HG02571 (cell line): ENCODE results near the gene MRPS17.
"Not testable (repeated sequence)": the region's sequence is repeated elsewhere in the genome, so short reads cannot be mapped to it uniquely, and the experiment has no call there.

Source experiments
- ATAC-seq: cut with Tn5 transposase; IDR thresholded peaks from one replicate; pipeline ENCODE4 v1.9.1; 2021; ENCODE audit warnings: mild to moderate bottlenecking, moderate library complexity; ENCODE audit not compliant: unreplicated experiment

MRPS17 gene

GRCh38 chr7:55951637-55952351, at the start of gene MRPS17:
Gene MRPS17, plus strand, starts transcription at chr7:55951877. Its CDS starts 1,319 bp downstream, at chr7:55953196.
- ATAC-seq, result peak; percentile 100

- peak; percentile 94 for ATAC-seq
Measured at GRCh38 chr7:55903985-55904759, 47.5 kb upstream of the MRPS17 start.

GRCh38 chr7:55912748-55913158, 38.9 kb upstream of the MRPS17 start:
- no peak for ATAC-seq

- no peak for ATAC-seq
Measured at GRCh38 chr7:55917771-55918170, 33.9 kb upstream of the MRPS17 start.

GRCh38 chr7:55928006-55928767, 23.5 kb upstream of the MRPS17 start:
- ATAC-seq, result no peak

- no peak for ATAC-seq
Measured at GRCh38 chr7:55931421-55932151, 20.1 kb upstream of the MRPS17 start.

- ATAC-seq, result no peak
Measured at GRCh38 chr7:55939514-55940123, 12.1 kb upstream of the MRPS17 start.

GRCh38 chr7:55946545-55946944, 5.1 kb upstream of the MRPS17 start:
- no peak for ATAC-seq

- not testable (repeated sequence) for ATAC-seq
Measured at GRCh38 chr7:55952352-55952671, 635 bp downstream of the MRPS17 start.

- no peak for ATAC-seq
Measured at GRCh38 chr7:55953707-55954475, 2.2 kb downstream of the MRPS17 start.

GRCh38 chr7:55957190-55957589, 5.5 kb downstream of the MRPS17 start:
- ATAC-seq, result no peak

- ATAC-seq, result no peak
Measured at GRCh38 chr7:55962014-55962413, 10.3 kb downstream of the MRPS17 start.

- ATAC-seq, result no peak
Measured at GRCh38 chr7:55963584-55964168, 12.0 kb downstream of the MRPS17 start.

- peak; percentile 77 for ATAC-seq
Measured at GRCh38 chr7:55964261-55965099, 12.8 kb downstream of the MRPS17 start, which contains the start of gene NIPSNAP2. Gene NIPSNAP2, plus strand, starts transcription at chr7:55964585. Its CDS starts 25 bp downstream, at chr7:55964610.

GRCh38 chr7:55965100-55965470, 13.4 kb downstream of the MRPS17 start:
- no peak for ATAC-seq

GRCh38 chr7:55965805-55966421, 14.2 kb downstream of the MRPS17 start:
- ATAC-seq, result no peak

- ATAC-seq, result no peak
Measured at GRCh38 chr7:55966851-55967250, 15.2 kb downstream of the MRPS17 start.

GRCh38 chr7:55969391-55969790, 17.7 kb downstream of the MRPS17 start:
- no peak for ATAC-seq
